HL-60 (cell line): ENCODE results near the gene CHCHD6.

Experiments
- DNase-seq, 2 experiments: peaks; one replicate each; pipeline ENCODE4 v3.0.0-alpha.2; 2010 to 2020; ENCODE audit warnings: low read depth in 1 of 2, low spot score in 1 of 2
- H3K27ac ChIP-seq: fragments of 250-450 bp; sonication (Bioruptor Pico); replicated peaks from 2 replicates; pipeline ENCODE4 v1.5.1; 2020; ENCODE audit warnings: mild to moderate bottlenecking, moderate library complexity
- H3K27me3 ChIP-seq: fragments of 250-450 bp; sonication (Bioruptor Pico); 2 replicates; pipeline ENCODE4 v1.5.1; 2021; ENCODE audit warnings: mild to moderate bottlenecking, moderate library complexity; ENCODE audit not compliant: insufficient read depth, poor library complexity, severe bottlenecking
- H3K4me3 ChIP-seq: replicated peaks from 2 replicates; pipeline ENCODE4 v1.5.1; 2011; ENCODE audit warnings: mild to moderate bottlenecking, control low read depth, low read length; ENCODE audit not compliant: insufficient read depth
- GABPA ChIP-seq: IDR thresholded peaks from 2 replicates; pipeline ENCODE4 v1.6.1; 2012; ENCODE audit warnings: low read depth
- POLR2AphosphoS5 ChIP-seq: IDR thresholded peaks from 2 replicates; pipeline ENCODE4 v1.6.1; 2012; ENCODE audit warnings: low read depth
- REST ChIP-seq: IDR thresholded peaks from 2 replicates; pipeline ENCODE4 v1.6.1; 2012; ENCODE audit warnings: low read depth; ENCODE audit not compliant: insufficient replicate concordance
- SPI1 ChIP-seq: IDR thresholded peaks from 2 replicates; pipeline ENCODE4 v1.6.1; 2012; ENCODE audit warnings: low read depth, mild to moderate bottlenecking, borderline replicate concordance
- TF ChIP-seq, protein P1 (sequence below): IDR thresholded peaks from one replicate; pipeline ENCODE4 v1.5.1; 2011; ENCODE audit warnings: low read length, control low read depth, inconsistent platforms; ENCODE audit not compliant: insufficient read depth

The CHCHD6 gene

GRCh38 chr3:126918355-126918821, 214.3 kb downstream of the CHCHD6 start:
- no peaks in the 10 kb centered on the region for H3K27me3 ChIP-seq
- H3K27ac ChIP-seq: no peak overlapping the region
- TF ChIP-seq, protein P1, sequence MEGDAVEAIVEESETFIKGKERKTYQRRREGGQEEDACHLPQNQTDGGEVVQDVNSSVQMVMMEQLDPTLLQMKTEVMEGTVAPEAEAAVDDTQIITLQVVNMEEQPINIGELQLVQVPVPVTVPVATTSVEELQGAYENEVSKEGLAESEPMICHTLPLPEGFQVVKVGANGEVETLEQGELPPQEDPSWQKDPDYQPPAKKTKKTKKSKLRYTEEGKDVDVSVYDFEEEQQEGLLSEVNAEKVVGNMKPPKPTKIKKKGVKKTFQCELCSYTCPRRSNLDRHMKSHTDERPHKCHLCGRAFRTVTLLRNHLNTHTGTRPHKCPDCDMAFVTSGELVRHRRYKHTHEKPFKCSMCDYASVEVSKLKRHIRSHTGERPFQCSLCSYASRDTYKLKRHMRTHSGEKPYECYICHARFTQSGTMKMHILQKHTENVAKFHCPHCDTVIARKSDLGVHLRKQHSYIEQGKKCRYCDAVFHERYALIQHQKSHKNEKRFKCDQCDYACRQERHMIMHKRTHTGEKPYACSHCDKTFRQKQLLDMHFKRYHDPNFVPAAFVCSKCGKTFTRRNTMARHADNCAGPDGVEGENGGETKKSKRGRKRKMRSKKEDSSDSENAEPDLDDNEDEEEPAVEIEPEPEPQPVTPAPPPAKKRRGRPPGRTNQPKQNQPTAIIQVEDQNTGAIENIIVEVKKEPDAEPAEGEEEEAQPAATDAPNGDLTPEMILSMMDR: no peak
- TF ChIP-seq REST: no peak
- no peak for TF ChIP-seq POLR2AphosphoS5
- TF ChIP-seq GABPA: no peak
- 0 out of 2 replicates have a peak, but pooled peaks have one; percentile 13 for TF ChIP-seq SPI1
- no peak overlapping the region for H3K4me3 ChIP-seq
- peak in 1 of 2 experiments; percentile 50 for DNase-seq

- Histone ChIP-seq H3K27me3 (no peaks in the 10 kb centered on the region), H3K27ac (no peak overlapping the region), H3K4me3 (no peak overlapping the region)
- no peak for DNase-seq
- TF ChIP-seq, protein P1: no peak
- TF ChIP-seq SPI1 (no peak), REST (no peak), POLR2AphosphoS5 (no peak), GABPA (no peak)
These were observed 217.2 kb downstream of the CHCHD6 start for GRCh38 chr3:126921085-126921824.

GRCh38 chr3:126922466-126922865, 218.4 kb downstream of the CHCHD6 start:
- no peak for DNase-seq
- Histone ChIP-seq H3K27me3 (no peaks in the 10 kb centered on the region), H3K4me3 (no peak overlapping the region), H3K27ac (no peak overlapping the region)
- no peak for TF ChIP-seq REST
